HG03097 (cell line): ENCODE measurements around the gene PTPN3.

ENCODE experiments used
- ATAC-seq: cut with Tn5 transposase; IDR thresholded peaks from one replicate; pipeline ENCODE4 v1.9.1; 2021; ENCODE audit not compliant: unreplicated experiment, low FRiP score

PTPN3 gene

DNA sequence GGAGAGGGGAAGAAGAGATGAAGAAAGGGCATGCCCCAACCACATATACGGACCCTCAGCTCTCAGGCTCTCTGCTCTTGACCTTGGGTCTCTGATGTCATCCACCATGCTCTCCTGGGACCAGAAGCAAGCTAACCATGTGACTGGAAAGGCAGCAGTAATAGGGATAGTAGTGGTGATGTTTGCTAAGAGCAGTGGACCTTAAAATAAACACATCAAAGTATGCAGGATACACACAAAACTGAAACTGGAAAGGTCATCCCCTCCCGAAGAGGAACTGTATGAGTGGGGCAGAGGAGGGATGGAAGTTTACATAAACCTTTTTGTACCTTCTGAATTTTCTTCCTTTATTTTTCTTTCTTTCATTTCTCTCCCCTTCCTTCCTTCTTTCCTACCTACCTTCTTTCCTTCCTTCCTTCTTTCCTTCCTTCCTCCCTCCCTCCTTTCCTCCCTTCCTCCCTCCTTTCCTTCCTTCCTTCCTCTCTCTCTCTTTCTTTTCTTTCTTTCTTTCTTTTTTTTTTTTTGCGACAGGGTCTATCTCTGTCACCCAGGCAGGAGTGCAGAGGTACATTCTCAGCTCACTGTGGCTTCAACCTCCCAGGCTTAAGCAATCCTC is 8.1 kb upstream of the PTPN3 start:
- ATAC-seq, result no peak

DNA sequence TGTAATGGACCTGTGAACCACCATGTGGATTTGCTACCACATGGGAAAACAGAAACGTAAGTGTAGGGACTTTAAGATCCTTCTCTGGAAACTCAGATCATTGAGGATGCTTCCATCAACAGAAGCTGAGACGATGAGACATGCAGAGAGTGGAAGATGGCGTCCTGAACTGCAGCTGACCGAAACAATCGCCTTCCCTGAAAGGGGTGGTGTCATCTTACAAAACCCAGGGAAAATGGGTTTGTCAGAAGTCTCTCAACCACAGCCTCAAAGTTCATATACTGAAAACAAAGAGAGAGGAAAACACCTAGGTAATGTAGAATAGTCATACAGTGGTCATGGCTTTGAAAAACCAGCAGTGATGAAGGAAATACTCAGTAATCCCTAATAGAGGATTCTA is 6.6 kb upstream of the PTPN3 start:
- ATAC-seq, result no peak

DNA sequence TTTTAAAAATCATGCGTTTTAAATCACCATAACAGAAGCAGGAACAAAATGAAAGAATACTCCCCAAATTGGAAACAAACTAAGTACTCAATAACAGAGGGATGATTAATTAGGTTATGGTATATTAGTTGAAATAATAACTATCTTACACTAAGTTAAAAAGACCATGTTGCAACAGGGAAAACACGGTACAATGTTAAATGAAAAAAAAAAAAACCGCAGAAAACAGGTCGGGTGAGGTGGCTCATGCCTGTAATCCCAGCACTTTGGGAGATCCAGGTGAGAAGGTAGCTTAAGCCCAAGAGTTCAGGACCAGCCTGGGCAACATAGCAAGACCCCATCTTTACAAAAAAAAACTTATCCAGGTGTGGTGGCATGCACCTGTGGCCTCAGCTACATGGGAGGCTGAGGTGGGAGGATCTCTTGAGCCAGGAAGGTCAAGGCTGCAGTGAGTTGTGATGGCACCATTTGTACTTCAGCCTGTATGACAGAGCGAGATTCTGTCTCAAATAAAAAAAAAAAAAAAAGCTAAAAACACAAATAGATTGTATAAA is 2.4 kb upstream of the PTPN3 start:
- no peak for ATAC-seq

DNA sequence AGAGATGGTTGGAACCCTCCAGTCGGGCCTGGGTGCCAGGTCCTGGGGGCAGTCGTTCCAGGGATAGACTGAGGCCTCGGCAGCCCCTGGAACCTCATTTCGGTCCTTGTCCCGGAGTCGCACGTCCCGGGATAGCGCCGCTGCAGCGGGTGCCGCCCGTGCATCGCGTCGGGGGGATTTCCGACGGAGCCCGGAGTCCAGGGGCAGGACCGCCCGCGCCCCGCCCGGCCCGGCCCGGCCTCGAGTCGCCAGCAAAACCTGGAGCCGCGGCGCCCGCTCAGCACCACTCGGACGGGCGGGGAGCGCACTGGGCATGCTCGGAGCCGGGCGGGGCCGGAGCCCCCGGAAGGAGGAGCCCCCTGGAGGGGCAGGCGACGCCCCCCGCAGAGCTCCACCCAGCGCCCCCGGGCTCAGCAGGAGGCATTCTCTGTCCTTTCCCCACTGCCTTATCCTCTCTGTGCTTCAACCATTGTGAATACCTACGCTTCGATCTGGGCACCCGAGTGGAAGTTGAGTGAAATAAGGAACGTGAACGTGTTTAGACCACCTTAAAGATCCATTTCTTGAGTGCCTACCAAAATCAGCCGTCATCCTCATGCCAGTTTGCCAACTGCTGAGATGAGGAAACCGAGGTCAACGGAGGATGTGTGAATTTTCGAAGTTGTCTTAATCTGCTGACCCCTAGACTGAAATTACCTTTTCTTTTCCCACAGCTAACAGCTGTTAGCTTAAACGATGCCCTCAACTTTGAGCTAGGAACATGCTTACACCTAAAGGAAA is 1.7 kb upstream of the PTPN3 start:
- ATAC-seq, result no peak

DNA sequence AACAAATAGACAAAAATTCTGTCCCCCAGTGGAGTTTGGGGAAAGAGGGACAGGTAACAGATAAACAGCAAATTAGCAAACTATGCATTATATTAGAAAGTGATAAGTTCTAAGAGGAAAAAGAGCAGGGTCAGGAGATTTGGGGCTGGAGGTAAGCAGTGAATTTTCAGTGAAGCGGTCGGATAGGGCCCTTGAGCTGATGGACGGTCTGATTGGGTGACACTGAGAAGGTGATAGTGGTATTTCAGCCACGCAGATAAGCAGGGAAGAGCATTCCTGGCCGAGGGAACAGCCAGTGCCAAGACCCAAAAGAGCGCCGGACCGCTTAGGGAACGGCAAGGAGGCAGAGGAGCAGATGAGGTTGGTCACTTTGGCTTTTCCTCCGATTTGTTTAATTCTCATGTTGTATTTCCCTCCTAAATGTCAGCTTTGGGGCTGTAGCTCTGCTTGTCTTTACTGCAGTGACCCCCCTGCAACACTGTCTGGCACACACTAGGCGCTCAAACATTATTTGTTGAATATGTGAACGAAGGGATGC is 1.1 kb upstream of the PTPN3 start:
- no peak for ATAC-seq

DNA sequence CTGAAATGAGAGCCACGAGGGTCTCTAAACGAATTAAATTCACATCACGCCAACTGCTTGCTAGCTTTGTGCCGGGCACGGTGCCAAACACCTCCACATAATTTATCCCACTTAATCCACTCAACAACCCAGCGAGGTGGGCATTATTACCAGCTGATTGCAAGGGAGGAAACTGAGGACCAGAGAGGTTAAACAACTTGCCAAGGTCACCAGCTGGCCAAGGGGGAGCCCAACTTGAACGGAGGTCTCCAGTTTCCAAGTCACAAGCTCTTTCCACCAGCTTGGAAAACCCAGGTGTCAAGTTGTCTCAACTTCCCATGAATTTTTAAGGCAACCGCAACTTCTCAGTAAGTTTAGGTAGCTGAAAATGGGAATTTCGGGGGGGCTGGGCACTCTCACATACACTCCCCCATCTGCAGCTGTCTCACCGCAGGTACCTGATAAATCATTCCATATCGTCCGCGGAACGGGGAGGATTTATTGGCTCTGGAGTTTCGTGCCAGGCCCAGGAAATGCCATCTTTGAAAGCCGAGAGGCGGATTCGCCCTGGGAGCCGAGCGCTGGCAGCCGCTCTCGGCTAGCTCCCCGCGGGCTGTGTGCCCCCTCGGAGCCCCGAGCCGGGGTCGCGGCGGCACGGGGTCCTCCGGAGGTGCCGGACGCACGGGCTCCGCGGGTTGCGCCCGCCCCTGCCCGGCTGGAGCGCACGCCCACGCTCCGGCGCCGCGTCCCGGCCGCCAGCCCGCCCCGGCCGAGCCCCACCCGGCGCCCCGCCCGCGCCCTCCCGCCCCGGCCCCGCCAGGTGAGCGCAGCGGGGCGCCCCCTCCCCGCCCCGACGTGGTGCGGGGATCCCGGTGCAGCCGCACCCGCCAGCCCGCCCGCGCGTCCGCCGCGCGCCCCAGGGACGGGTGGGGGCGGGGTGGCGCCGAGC is 617 bp downstream of the PTPN3 start:
- no peak for ATAC-seq

DNA sequence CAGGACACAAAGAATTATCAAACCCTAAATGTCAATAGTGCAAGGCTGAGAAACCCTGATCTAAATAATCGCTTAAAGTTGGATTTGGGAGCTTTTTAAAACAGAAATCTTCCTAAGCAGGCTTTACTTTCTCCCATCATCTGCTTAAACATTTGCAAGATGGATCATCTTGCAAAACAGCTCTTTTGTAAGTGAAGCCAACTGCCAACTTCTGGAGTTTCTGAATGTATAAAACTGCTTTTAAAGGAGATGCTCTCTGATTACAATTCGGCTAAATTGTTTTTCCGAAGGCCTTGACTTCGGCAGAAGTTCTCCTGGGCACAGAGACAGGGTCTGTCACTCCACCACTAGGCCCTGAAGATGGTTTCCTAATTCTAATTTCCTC is 1.3 kb downstream of the PTPN3 start:
- no peak for ATAC-seq

DNA sequence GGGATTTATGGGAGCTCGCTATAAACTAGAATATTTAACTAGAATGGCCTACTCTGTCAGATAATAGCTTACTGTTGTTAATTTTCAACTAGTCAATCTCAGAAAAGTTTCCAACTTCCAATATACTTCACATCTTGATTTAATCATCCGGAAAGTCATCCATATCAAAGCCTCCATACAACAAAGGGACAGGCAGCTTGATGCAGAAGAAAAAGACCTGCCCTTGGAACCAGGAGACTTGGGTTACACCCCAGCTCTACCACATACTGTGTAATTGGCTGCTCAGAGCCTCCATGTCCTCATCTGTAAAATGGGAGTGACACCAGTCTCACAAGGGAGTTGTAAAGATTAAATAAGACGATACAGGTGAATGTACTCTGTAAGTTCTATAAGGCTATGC is 1.9 kb downstream of the PTPN3 start:
- no peak for ATAC-seq

DNA sequence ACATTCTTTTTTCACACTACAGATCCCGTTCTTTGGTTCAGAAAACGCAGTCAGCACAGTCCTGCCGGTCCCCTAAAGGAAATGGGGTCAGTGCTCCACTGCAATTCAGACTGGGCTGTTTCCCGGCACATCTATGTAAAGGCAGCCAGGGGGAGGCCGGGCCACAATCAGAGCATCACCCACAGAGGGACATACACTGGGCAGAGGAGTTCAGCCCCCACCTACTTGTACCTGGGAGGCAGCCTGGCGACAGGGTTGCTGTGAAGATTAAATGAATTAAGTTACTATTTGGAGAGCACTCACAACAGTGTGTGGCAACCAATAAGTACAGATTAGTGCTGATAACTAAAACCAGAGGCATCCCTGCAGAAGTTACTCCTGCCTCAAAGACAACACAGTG is 4.5 kb downstream of the PTPN3 start:
- ATAC-seq, result no peak

DNA sequence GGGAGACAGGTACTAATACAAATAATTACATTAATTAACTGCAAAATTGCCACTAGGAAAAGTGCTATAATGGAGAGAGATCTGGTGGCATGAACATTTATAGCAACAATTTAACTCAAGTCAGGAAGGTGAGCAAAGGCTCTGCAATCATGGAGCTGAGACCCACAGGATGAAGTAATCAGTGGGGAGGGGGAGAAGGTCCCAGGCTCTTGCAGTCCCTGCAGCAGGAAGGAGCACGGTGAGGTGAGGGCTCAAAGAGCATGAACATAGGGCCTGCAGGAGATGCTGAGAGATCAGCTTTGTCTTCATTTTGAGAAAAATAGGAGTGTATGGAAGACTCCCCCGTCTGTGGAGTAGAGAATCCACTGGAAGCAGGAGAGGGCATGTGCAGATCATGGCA is 6.5 kb downstream of the PTPN3 start:
- ATAC-seq, result no peak

DNA sequence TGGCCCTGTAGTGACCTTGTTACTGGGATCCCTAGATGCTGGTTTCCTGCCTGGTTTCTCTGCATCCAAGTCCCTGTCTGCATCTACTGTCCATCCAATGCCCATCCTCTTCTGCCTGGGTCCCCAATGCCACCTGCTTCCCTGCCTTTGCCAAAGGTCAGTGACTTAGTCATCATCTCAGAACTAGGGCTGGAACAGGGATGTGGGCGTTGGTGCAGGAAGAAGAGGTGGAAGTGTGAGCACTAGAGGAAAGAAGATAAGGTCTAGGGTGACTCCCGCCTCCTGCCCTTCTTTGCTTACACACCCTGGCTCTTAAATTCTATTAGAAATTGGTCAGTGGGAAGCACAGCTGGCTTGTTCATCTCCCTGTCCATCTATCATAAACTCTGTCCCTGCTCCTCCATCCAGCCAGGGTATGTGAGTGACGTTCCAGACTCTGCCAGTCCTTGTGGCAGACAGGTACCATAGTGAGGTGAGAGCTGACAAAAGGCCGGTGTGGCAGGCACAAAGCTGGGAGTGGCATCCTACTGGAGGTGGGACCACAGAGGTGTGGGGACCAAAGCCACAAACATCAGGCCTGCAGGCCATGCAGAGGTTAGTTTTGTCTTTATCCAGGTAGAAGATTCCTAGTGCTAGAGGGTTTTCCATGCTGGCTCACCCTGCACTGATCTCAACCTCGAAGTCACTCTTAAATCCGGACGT is 9.2 kb downstream of the PTPN3 start:
- no peak for ATAC-seq

DNA sequence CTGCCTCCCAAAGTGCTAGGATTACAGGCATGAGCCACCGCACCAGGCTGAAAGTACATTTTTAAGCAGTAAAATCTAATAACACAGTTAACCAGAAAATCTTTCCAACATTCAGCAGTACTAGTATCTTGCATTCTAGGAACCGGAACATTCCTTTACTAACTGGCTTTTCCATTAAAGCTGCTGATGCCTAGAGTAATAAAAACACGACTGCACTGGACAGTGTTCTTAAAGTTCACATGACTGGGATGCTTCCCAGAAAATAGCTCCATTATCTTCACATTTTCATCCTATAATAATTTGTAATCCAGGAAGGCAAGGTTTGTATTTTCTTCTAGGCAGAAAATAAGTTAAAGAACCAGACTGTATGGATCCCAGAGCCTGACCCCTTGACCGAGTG is 9.8 kb downstream of the PTPN3 start:
- ATAC-seq, result no peak

DNA sequence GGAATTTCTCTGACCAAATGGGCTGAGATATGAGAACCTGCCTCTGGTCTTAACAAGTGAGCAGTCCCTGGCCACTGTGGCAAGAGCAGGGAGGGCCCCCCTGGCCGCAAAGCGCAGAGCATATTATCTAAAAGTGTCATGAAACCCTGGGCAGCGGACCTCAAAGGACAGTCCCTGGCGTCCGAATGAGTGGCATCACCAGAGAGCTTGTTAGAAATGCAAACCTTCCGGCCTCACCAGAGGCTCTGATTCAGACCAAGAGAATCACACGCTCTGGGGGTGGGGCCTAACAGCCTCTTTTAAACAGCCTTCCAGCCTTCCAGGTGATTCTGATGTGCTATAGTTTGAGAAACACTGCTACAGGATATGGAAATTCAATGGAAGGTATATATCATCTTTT is 10.9 kb downstream of the PTPN3 start:
- no peak for ATAC-seq

DNA sequence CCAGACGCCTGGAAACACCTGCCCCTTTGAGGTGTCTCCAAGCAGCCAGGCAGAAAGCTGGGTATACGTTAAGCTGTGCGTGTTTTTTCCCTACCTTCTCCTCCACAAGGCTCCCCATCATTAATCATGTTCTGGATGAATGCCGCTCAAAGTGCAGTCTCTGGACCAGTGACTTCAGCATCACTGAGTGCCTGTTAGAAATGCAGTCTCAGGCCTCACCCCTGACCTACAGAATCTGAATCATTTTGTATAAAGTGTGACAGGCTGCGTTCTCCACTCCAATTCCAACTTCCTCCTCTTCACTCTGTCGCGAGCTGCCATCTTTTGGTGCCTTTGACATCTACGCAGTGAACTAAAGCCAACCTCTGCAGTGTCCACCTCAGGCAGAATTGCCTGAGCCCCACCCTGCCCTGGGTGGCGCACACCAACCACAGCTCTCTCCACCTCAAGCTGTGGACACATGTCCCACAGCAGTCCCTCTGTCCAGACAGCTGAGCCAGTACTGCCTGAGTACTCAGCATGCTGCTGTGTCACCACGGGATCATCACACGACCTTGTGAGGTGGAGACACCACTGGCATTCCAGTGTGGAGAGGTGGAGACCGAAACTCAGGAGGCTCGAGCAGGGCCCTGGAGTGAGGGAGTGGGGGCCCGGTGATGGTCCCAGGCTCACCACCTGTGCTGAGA is 14.2 kb downstream of the PTPN3 start:
- no peak for ATAC-seq

DNA sequence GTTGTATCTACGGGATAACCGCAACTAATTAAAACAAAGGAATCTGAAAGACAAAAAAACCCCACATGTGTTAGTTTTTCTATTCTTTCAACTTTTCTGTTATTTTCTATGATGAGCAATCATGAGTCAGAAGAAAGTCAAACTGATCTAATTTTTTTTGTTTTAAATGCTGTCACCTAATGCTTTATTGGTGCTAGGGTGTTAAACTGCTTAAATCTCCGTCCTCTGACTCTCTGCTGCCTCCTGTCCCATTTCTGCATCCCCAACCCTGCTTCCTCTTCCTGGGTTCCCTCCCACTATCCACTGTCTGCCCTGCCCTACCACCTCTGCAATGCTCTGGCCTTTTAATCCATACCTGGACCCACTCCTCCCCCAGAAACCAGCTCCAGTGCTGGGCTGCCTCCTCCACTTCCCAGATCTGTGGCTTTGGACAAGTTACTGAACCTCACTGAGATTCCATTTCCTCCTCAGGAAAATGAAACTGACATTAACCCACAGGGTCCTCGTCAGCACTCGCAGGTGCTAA is 15.7 kb downstream of the PTPN3 start:
- no peak for ATAC-seq

DNA sequence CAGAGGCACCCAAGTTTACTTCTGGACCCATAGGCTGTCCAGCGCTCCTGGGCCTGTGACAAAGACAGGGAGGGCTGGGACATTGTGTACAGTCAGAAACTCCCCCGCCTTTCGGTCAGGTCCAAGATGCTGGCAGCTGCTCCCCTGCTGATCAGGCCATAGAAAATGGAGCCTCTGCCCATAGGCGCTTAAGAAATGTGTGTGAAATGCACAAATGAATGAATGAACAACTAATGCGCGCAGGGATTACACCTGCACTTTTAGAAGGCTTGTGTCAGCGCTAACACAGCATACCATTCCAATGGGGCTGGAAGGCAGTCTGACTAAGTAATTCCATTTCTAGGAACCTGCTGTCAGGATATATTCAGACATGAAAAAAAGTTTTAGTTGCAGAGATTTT is 16.3 kb downstream of the PTPN3 start:
- ATAC-seq, result no peak

DNA sequence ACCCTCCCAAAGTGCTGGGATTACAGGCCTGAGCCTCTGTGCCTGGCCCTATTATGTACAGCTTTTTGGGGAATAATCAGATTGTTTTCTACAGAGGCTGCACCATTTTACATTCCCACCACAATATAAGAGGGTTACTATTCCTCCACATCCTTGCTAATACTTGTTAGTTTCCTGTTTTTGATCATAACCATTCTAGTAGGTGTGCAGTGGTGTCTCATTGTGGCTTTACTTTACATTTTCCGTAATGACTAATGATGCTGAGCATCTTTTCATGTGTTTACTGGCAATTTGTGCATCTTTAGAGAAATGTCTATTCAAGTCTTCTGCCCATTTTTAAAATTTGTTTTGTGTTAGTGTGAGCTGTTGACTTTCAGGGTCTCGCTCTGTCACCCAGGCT is 18.3 kb downstream of the PTPN3 start:
- ATAC-seq, result no peak

DNA sequence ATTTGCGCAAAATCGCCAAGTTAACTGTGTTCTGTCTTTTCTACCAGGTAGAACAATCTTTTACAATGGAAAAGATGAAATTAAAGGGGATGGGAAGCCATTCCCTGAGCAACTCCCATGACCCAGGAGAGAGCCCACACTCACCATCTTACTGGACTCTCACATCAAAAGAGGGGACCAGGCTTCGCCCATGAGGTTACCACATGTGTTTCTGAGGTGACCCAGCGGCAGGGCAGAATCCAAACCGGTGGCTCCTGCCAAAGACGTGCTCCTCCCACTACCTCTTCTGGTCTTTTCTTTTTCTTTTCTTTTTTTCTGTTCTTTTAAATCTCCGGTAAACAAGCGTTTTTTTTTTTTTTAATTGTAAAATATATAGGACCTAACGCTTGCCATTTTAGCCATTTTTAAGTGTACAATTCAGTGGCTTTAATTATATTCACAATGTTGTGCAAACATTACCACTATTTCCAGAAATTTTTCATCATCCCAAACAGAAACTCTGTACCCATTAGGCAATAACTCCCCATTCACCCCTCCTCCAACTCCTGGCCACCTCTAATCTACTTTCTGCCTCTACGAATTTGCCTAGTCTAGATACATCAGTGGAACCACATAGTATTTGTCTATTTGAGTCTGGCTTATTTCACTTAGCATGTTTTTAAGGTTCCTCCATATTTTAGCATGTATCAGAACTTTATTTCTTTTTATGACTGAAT is 19.3 kb downstream of the PTPN3 start:
- no peak for ATAC-seq

DNA sequence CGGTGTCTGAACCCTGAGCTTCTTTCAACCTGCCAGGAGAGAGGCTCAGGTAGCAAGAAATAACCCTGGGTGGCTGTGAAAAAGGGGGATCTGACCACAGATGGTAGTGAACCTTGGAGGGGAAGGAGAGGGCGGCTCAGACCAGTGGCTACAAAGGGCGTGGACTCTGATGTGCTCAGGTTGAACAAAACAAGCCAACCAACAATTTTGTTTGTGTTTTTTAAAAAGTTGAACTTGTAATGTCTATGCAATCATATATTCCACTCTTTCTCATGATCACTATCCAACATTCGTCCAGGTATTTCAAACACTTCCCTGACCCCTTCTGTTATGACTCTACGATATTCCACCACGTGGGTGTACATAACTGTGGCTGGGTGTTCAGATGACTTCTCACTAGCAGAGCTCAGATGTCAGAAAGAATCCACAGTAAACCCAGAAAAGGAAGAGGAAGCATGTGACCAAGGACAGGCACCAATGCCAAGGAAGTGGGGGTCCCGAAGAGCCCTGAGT is 20.0 kb downstream of the PTPN3 start:
- ATAC-seq, result no peak
